ENCODE results near the gene NLGN4Y.
"Not testable (repeated sequence)": the region's sequence is repeated elsewhere in the genome, so short reads cannot be mapped to it uniquely, and the experiment has no call there.

NLGN4Y gene

GRCh38 chrY:14850734-14851133 lies 326.4 kb downstream of the NLGN4Y start:
- H3K27ac Mint-ChIP-seq: no peak overlapping the region
- no peaks in the 10 kb centered on the region for H3K9me3 Mint-ChIP-seq
- H3K4me3 Mint-ChIP-seq: no peak overlapping the region
- DNase-seq (ENCODE audit: low spot score in 2 of 2) (no peak), ATAC-seq (no peak)
- no peaks in the 10 kb centered on the region for H3K36me3 Mint-ChIP-seq
- no peaks in the 10 kb centered on the region for H3K4me1 Mint-ChIP-seq

DNA sequence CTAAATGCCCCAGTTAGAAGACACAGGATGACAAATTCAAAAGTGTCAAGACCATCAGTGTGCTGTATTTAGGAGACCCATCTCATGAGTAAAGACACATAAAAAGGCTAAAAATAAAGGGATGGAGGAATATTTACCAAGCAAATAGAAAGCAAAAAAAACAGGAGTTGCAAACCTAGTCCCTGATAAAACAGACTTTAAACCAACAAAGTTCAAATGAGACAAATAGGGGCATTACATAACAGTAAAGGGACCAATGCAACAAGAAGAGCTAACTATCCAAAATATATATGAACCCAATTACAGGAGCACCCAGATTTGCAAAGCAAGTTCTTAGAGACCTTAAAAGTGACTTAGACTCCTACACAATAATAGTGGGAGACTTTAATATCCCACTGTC lies 336.1 kb downstream of the NLGN4Y start:
- no peaks in the 10 kb centered on the region for H3K4me1 Mint-ChIP-seq
- H3K36me3 Mint-ChIP-seq: no peaks in the 10 kb centered on the region
- ATAC-seq (no peak), DNase-seq (ENCODE audit: low spot score in 2 of 2) (no peak)
- no peak overlapping the region for H3K4me3 Mint-ChIP-seq
- peaks cover 2% of the 10 kb centered on the region for H3K9me3 Mint-ChIP-seq
- no peak overlapping the region for H3K27ac Mint-ChIP-seq

- not testable (repeated sequence) for H3K9me3 Mint-ChIP-seq; H3K4me1 Mint-ChIP-seq; ATAC-seq; H3K36me3 Mint-ChIP-seq; H3K4me3 Mint-ChIP-seq; DNase-seq (ENCODE audit: low spot score in 2 of 2); H3K27ac Mint-ChIP-seq
These were observed 336.7 kb downstream of the NLGN4Y start for GRCh38 chrY:14861033-14861432.

DNA sequence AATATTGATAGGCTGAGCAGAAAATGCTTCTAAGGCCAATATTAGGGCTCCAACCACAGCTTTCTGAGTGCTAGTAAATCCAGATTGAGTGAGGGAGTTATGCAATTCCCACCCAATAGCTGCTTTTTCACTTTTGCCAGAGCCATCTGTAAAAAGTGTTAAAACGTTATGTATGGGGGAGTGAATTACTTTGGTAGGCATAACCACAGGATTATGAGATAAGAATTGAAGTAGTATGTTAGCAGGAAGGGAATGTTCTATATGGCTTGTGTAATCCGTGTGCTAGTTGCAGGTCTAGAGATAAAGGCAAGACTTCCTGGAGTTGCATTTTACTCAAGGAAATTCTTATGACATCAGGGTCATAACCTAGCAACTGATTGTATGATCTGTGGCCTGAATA lies 347.6 kb downstream of the NLGN4Y start:
- peaks cover 3% of the 10 kb centered on the region for H3K9me3 Mint-ChIP-seq
- ATAC-seq (no peak), DNase-seq (ENCODE audit: low spot score in 2 of 2) (no peak)
- no peak overlapping the region for H3K4me3 Mint-ChIP-seq
- no peaks in the 10 kb centered on the region for H3K36me3 Mint-ChIP-seq
- no peaks in the 10 kb centered on the region for H3K4me1 Mint-ChIP-seq
- H3K27ac Mint-ChIP-seq: no peak overlapping the region
